SK-N-MC (cell line): ENCODE data around the gene BRD9.
"Not testable (repeated sequence)": the region's sequence is repeated elsewhere in the genome, so short reads cannot be mapped to it uniquely, and the experiment has no call there.

Experiments
- EZH2 ChIP-seq: fragments of 200-600 bp; sonication (generic); IDR thresholded peaks from one replicate; pipeline ENCODE4 v1.6.1; 2017; ENCODE audit warnings: antibody characterized with exemption
- FOXP2 ChIP-seq: optimal IDR thresholded peaks from 2 replicates; pipeline ENCODE3; 2011; ENCODE audit warnings: mild to moderate bottlenecking, moderate library complexity; ENCODE audit not compliant: insufficient read depth; ENCODE audit errors: extremely low read length, control extremely low read depth
- POLR2AphosphoS5 ChIP-seq: IDR thresholded peaks from 2 replicates; pipeline ENCODE4 v1.6.1; 2012; ENCODE audit warnings: mild to moderate bottlenecking, low read depth, low read length, borderline replicate concordance

DNA sequence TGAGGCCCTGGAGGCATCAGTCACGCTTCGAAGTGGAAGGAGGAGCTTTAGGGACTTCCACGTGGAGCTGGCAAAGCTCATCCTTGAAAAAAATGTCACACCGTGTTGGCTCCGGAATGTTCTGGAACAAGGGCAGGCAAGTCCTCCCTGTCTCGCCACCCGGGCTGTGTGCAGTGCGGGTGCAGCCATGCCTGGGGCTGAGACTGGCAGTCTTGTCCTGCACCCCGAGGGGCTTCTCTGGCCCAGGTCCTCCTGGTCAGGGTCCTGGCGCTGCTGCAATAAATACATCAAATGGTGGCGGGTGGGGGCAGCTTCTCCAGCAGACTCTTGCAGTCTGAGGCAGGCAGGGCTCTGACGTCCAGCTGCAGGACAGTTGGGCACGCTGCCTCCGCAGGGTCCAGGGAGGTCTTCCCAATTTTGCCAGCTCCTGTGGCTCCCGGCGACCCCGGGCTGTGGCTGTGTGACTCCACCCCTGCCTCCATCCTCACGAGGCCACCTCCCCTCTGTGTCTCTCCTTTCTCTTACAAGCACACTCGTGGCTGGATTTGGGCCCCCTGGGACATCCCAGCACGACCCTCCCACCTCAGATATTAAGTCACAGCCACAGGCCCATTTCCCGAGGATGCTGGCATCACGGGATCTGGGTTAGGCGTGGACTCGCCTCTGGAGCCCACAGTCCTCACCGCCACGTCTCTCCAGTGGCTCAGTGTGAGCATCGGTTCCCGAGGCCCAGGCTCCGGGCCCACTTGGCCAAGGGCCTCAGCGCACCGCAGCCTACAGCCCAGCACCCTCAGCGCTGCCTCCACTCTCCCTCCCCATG lies 50.0 kb downstream of the BRD9 start:
- TF ChIP-seq EZH2, POLR2AphosphoS5, FOXP2: not testable (repeated sequence)
